CD4-positive, alpha-beta T cell (primary cell): Measurements from ENCODE around the gene BICD2. TPM values are rescaled to one million over a fixed set of nuclear protein-coding genes. Genes with fewer than 3 reads are reported as not detected.

ENCODE experiments used
- ATAC-seq: fragments of 200-7000 bp; cut with Tn5 transposase; one replicate; pipeline ENCODE4 v1.10.0; 2022; ENCODE audit warnings: mild to moderate bottlenecking; ENCODE audit not compliant: poor library complexity
- CTCF ChIA-PET: fragments of 350-600 bp; sonication (Branson Sonifier 250); formaldehyde crosslinking; loops from one replicate; lab custom pipeline; 2021; ENCODE audit warnings: antibody characterized with exemption, inconsistent platforms; lab: Charles Lee
- POLR2A ChIA-PET: fragments of 350-600 bp; sonication (Branson Sonifier 250); formaldehyde crosslinking; loops from one replicate; lab custom pipeline; 2021; ENCODE audit warnings: antibody characterized with exemption, inconsistent platforms; lab: Charles Lee
- DNase-seq, 14 experiments: peaks; one replicate each; pipeline ENCODE4 v3.0.0-alpha.2; 2013 to 2020; ENCODE audit warnings: mixed read lengths in 2 of 14
- H3K27ac ChIP-seq, 2 donors: one replicate each; pipeline versions ENCODE4 v1.5.1 to v1.7.0; 2013; ENCODE audit warnings: low read length in 2 of 2, low read depth in 1 of 2, mild to moderate bottlenecking in 1 of 2
- H3K27me3 ChIP-seq, 2 experiments: 1 replicate in 1 of 2; 2 replicates in 1 of 2; pipeline versions ENCODE4 v1.6.1 to v1.7.0; 2013; ENCODE audit warnings: low read length in 2 of 2, control low read depth in 1 of 2, mild to moderate bottlenecking in 1 of 2, moderate library complexity in 1 of 2; ENCODE audit not compliant: insufficient read depth in 2 of 2, control insufficient read depth in 1 of 2
- H3K36me3 ChIP-seq: one replicate; pipeline ENCODE4 v1.6.1; 2013; ENCODE audit warnings: low read length, control low read depth; ENCODE audit not compliant: insufficient read depth
- H3K4me1 ChIP-seq: one replicate; pipeline ENCODE4 v1.6.1; 2013; ENCODE audit warnings: low read length, control low read depth; ENCODE audit not compliant: insufficient read depth
- H3K4me3 ChIP-seq: one replicate; pipeline ENCODE4 v1.5.1; 2013; ENCODE audit warnings: mild to moderate bottlenecking, low read length, moderate library complexity
- H3K9me3 ChIP-seq, 2 experiments: 1 replicate in 1 of 2; 2 replicates in 1 of 2; pipeline versions ENCODE4 v1.6.1 to v1.7.0; 2013; ENCODE audit warnings: low read length in 2 of 2, mild to moderate bottlenecking in 2 of 2, control low read depth in 1 of 2, moderate library complexity in 1 of 2; ENCODE audit not compliant: control insufficient read depth in 1 of 2, insufficient read depth in 1 of 2
- H3K27ac Mint-ChIP-seq: one replicate; pipeline ENCODE4 v1.8.0; 2020; ENCODE audit warnings: mixed read lengths
- H3K27me3 Mint-ChIP-seq: one replicate; pipeline ENCODE4 v1.8.0; 2021; ENCODE audit warnings: mixed read lengths
- H3K36me3 Mint-ChIP-seq: one replicate; pipeline ENCODE4 v1.8.0; 2021; ENCODE audit warnings: low read depth, mixed read lengths
- H3K4me1 Mint-ChIP-seq: one replicate; pipeline ENCODE4 v1.8.0; 2021; ENCODE audit warnings: low read depth, mixed read lengths
- H3K4me3 Mint-ChIP-seq: one replicate; pipeline ENCODE4 v1.8.0; 2020; ENCODE audit warnings: mild to moderate bottlenecking, mixed read lengths
- H3K9me3 Mint-ChIP-seq: one replicate; pipeline ENCODE4 v1.8.0; 2020; ENCODE audit warnings: mixed read lengths
- intact Hi-C, 2 experiments: fragments of 100-400 bp; cut with DNase I in 1 of 2; cut with micrococcal nuclease in 1 of 2; formaldehyde crosslinking; loops; one replicate each; pipeline versions ENCODE4 v1.15.1 to v1.9.0; 2023 to 2025; cut with DNase I, micrococcal nuclease
- total RNA-seq, 174 experiments: library from RNA in 2 of 174; stranded (reverse) in 2 of 174; gene quantifications; one replicate each; pipeline ENCODE4 v1.2.3 and lab custom pipeline; 2021 to 2026
- TF ChIP-seq, protein P1 (sequence below): fragments of 200-600 bp; IDR thresholded peaks from one replicate; pipeline ENCODE4 v1.8.0; 2022; ENCODE audit warnings: antibody characterized with exemption, mild to moderate bottlenecking

BICD2 gene
- total RNA-seq, 2 experiments from 2014 or later: 14.1 to 14.9 TPM

DNA sequence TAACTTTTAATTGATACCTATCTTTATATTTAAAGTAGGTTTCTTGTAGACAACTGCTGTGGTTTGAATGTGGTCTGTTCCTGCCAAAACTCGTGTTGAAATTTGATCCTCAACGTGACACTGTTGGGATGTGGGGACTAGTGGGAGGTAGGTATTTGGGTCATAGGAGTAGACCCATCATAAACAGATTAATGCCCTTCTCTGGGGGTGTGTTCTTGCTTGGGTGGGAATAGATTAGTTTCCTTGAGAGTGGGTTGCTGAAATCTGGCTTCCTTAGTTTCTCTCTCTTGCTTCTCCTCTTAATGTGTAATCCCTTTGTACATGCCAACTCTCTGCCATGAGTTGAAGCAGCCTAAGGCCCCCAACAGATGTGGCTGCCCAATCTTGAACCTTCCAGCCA lies 60.1 kb downstream of the BICD2 start:
- CTCF ChIA-PET: no interaction called here
- intact Hi-C loops: no loop called here

DNA sequence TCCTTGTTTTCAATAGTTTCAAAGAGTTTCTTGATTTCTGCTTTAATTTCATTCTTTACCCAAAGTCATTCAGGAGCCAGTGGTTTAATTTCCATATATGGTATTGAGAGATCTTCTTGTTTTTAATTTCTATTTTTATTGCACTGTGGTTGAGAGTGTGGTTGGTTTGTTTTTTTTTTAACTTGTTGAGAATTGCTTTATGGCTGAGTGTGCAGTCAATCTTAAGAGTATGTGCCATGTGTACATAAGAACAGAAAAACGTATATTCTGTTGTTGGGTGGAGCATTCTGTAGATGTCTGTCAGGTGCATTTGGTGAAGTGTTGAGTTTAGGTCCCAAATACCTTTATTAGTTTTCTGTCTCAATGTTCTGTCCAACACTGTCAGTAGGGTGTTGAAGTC lies 68.0 kb downstream of the BICD2 start:
- no peaks in the 10 kb centered on the region for H3K27me3 ChIP-seq
- H3K4me3 ChIP-seq: no peak overlapping the region
- H3K36me3 ChIP-seq: no peaks in the 10 kb centered on the region
- no peaks in the 10 kb centered on the region for H3K4me1 ChIP-seq
- peaks cover 21 to 26% of the 10 kb centered on the region in 2 experiments for H3K9me3 ChIP-seq
- H3K27me3 Mint-ChIP-seq: no peaks in the 10 kb centered on the region
- ATAC-seq (no peak), DNase-seq (no peak)
- H3K27ac Mint-ChIP-seq: no peak overlapping the region
- CTCF ChIA-PET: no interaction called here
- intact Hi-C loops: no loop called here
- H3K4me1 Mint-ChIP-seq: peaks cover 4% of the 10 kb centered on the region
- H3K27ac ChIP-seq: no peak overlapping the region
- no peak overlapping the region for H3K4me3 Mint-ChIP-seq
- H3K36me3 Mint-ChIP-seq: peaks cover 16% of the 10 kb centered on the region
- POLR2A ChIA-PET: no interaction called here
- TF ChIP-seq, protein P1, sequence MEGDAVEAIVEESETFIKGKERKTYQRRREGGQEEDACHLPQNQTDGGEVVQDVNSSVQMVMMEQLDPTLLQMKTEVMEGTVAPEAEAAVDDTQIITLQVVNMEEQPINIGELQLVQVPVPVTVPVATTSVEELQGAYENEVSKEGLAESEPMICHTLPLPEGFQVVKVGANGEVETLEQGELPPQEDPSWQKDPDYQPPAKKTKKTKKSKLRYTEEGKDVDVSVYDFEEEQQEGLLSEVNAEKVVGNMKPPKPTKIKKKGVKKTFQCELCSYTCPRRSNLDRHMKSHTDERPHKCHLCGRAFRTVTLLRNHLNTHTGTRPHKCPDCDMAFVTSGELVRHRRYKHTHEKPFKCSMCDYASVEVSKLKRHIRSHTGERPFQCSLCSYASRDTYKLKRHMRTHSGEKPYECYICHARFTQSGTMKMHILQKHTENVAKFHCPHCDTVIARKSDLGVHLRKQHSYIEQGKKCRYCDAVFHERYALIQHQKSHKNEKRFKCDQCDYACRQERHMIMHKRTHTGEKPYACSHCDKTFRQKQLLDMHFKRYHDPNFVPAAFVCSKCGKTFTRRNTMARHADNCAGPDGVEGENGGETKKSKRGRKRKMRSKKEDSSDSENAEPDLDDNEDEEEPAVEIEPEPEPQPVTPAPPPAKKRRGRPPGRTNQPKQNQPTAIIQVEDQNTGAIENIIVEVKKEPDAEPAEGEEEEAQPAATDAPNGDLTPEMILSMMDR: no peak
- H3K9me3 Mint-ChIP-seq: peaks cover 22% of the 10 kb centered on the region

More for the DNA sequence above, 60.1 kb downstream of the BICD2 start:
- Histone ChIP-seq H3K27ac (no peak overlapping the region), H3K36me3 (no peaks in the 10 kb centered on the region), H3K4me1 (no peaks in the 10 kb centered on the region), H3K9me3 (no peaks in the 10 kb centered on the region), H3K4me3 (no peak overlapping the region), H3K27me3 (no peaks in the 10 kb centered on the region)
- POLR2A ChIA-PET: no interaction called here
- ATAC-seq (no peak), DNase-seq (no peak)
- Mint-ChIP-seq H3K36me3 (peaks cover 28% of the 10 kb centered on the region), H3K27ac (no peak overlapping the region), H3K27me3 (no peaks in the 10 kb centered on the region), H3K4me1 (no peaks in the 10 kb centered on the region), H3K4me3 (no peak overlapping the region), H3K9me3 (no peaks in the 10 kb centered on the region)
- TF ChIP-seq, protein P1: no peak

DNA sequence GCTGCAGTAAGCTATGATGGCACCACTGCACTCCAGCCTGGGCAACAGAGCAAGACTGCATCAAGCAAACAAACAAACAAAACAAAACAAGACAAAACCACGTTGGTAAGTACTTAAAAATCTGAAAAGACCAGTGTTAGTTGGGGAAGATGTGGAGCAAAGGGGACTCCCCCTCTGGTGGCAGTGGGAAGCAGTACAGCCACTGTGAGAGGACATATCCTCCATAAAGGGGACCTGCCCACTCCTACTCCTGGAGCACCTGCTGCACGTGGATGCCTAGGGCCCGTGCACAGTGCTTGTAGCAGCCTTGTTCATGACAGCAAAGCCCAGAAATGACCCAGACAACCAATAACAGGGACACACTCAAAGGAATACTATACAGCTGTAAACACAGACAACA lies 77.7 kb downstream of the BICD2 start:
- CTCF ChIA-PET: no interaction called here
- H3K4me3 Mint-ChIP-seq: no peak overlapping the region
- intact Hi-C loops: no loop called here

More for the DNA sequence above, 77.7 kb downstream of the BICD2 start:
- ATAC-seq (no peak), DNase-seq (no peak)
- no peaks in the 10 kb centered on the region for H3K36me3 Mint-ChIP-seq
- no peaks in the 10 kb centered on the region for H3K4me1 Mint-ChIP-seq
- Histone ChIP-seq H3K36me3 (no peaks in the 10 kb centered on the region), H3K27ac (no peak overlapping the region), H3K4me3 (no peak overlapping the region), H3K4me1 (no peaks in the 10 kb centered on the region), H3K27me3 (no peaks in the 10 kb centered on the region), H3K9me3 (peaks cover 8 to 27% of the 10 kb centered on the region in 2 experiments)
- POLR2A ChIA-PET: no interaction called here
- TF ChIP-seq, protein P1: no peak
- no peak overlapping the region for H3K27ac Mint-ChIP-seq
- peaks cover 6% of the 10 kb centered on the region for H3K9me3 Mint-ChIP-seq
- H3K27me3 Mint-ChIP-seq: no peaks in the 10 kb centered on the region
